ENCODE results near the gene TMEM185A.
"Not testable (repeated sequence)": the region's sequence is repeated elsewhere in the genome, so short reads cannot be mapped to it uniquely, and the experiment has no call there.

DNA sequence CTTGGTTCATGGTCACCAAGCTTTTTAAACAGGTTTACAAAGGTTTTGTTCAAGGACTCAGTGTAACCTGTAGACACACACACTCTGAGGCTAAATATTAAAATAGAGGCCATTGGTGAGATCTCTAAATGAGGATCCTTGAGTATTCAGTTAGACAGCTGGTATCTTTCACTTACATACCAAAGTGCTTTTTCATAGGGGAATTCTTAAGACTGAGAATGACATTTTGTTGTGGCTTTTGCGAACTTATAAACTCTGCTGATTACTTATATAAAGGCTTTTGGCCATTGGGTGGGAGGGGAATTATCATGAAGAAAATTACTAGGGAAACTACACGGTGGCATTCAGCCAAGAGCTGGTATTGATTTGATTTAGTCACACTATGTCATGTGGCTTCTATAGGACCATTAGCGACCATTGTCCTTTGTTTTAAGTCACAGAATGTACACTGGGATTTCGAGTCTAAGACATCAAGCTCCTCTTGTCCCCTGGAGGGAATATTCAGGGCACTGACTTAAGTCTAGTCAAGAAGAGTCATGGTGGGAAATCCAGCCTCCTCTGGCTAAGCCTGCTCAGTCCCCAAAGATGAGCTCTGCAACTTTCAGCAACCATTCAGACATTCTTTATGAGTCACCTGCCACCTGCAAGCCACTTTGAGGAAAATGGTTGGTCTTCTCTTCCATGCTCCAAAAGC lies 80.2 kb downstream of the TMEM185A start:
- TF ChIP-seq, protein P1, sequence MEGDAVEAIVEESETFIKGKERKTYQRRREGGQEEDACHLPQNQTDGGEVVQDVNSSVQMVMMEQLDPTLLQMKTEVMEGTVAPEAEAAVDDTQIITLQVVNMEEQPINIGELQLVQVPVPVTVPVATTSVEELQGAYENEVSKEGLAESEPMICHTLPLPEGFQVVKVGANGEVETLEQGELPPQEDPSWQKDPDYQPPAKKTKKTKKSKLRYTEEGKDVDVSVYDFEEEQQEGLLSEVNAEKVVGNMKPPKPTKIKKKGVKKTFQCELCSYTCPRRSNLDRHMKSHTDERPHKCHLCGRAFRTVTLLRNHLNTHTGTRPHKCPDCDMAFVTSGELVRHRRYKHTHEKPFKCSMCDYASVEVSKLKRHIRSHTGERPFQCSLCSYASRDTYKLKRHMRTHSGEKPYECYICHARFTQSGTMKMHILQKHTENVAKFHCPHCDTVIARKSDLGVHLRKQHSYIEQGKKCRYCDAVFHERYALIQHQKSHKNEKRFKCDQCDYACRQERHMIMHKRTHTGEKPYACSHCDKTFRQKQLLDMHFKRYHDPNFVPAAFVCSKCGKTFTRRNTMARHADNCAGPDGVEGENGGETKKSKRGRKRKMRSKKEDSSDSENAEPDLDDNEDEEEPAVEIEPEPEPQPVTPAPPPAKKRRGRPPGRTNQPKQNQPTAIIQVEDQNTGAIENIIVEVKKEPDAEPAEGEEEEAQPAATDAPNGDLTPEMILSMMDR (conservative IDR thresholded peaks at IDR 0.05; ENCODE audit: low read length), result not testable (repeated sequence)
- TF ChIP-seq EZH2phosphoT487 (IDR thresholded peaks at IDR 0.05; ENCODE audit: borderline replicate concordance, low read depth, low read length), result not testable (repeated sequence)

All from OCI-LY7 (cell line).